ENCODE results near the gene DAD1. TPM values are rescaled to one million over a fixed set of nuclear protein-coding genes. Genes with fewer than 3 reads are reported as not detected.

Gene DAD1
- total RNA-seq, 1 experiment from 2014 or later = 162 TPM

DNA sequence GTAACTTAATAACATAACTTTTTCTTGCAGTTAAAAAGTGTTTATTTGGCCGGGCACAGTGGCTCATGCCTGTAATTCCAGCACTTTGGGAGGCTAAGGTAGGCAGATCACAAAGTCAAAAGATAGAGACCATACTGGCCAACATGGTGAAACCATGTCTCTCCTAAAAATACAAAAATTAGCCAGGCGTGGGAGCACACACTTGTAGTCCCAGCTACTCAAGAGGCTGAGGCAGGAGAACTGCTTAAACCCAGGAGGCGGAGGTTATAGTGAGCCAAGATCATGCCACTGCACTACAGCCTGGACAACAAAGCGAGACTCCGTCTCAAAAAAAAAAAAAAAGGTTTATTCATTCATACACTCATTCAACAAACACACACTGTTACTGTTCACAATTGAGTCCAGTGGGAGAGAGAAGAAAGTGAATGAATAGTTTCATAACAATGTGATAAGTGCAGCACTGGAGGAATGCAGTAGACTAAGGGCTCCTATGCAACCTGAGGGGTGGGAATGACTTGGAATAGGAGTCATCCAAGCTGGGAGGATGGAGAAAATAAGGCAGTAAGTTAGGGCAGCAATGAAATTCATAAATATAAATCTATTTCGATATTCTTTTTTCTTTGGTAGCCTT is 19.8 kb downstream of the DAD1 start:
- Histone ChIP-seq H3K9me2 (ENCODE audit: insufficient read depth) (no peaks in the 10 kb centered on the region), H3K4me3 (replicated peaks in 1 of 2; ENCODE audit: low read depth in 1 of 2, low read length in 2 of 2) (no peak overlapping the region), H3K4me1 (ENCODE audit: control insufficient read depth in 1 of 2, insufficient read depth in 2 of 2, low read length in 2 of 2) (peaks cover 6 to 24% of the 10 kb centered on the region in 2 experiments; a peak in 2 of 4 replicates), H3K27me3 (ENCODE audit: insufficient read depth, low read length) (no peaks in the 10 kb centered on the region), H3K36me3 (ENCODE audit: control insufficient read depth in 1 of 2, insufficient read depth in 2 of 2, low read length in 2 of 2) (peaks cover 43% of the 10 kb centered on the region in 2 experiments), H3K9me3 (ENCODE audit: control insufficient read depth in 1 of 2, insufficient read depth in 1 of 2, low read depth in 1 of 2, low read length in 2 of 2) (no peaks in the 10 kb centered on the region), H3K9ac (ENCODE audit: low read length) (no peak overlapping the region), H3K79me2 (ENCODE audit: insufficient read depth, low read length) (peaks cover 44% of the 10 kb centered on the region), H3K27ac (ENCODE audit: low read depth, low read length) (no peak overlapping the region), H4K20me1 (ENCODE audit: insufficient read depth) (no peaks in the 10 kb centered on the region), H2AFZ (ENCODE audit: low read depth, low read length, poor library complexity, severe bottlenecking) (no peak overlapping the region), H3K4me2 (ENCODE audit: low read length) (no peak overlapping the region)
- no peak for TF ChIP-seq ATF3 (IDR thresholded peaks at IDR 0.05)
- no peak for TF ChIP-seq POLR2AphosphoS5 (IDR thresholded peaks at IDR 0.05; ENCODE audit: low read depth, low read length)
- TF ChIP-seq YY1 (IDR thresholded peaks at IDR 0.05; ENCODE audit: extremely low read depth, insufficient replicate concordance, low read depth, low read length) = no peak
- no peak for TF ChIP-seq EGR1 (IDR thresholded peaks at IDR 0.05; ENCODE audit: low read depth)
- TF ChIP-seq CEBPB (IDR thresholded peaks at IDR 0.05; ENCODE audit: low read depth) = no peak
- no peak for TF ChIP-seq EZH2phosphoT487 (IDR thresholded peaks at IDR 0.05; ENCODE audit: borderline replicate concordance)
- TF ChIP-seq SIN3A (IDR thresholded peaks at IDR 0.05; ENCODE audit: low read depth) = no peak
- TF ChIP-seq, protein P1, sequence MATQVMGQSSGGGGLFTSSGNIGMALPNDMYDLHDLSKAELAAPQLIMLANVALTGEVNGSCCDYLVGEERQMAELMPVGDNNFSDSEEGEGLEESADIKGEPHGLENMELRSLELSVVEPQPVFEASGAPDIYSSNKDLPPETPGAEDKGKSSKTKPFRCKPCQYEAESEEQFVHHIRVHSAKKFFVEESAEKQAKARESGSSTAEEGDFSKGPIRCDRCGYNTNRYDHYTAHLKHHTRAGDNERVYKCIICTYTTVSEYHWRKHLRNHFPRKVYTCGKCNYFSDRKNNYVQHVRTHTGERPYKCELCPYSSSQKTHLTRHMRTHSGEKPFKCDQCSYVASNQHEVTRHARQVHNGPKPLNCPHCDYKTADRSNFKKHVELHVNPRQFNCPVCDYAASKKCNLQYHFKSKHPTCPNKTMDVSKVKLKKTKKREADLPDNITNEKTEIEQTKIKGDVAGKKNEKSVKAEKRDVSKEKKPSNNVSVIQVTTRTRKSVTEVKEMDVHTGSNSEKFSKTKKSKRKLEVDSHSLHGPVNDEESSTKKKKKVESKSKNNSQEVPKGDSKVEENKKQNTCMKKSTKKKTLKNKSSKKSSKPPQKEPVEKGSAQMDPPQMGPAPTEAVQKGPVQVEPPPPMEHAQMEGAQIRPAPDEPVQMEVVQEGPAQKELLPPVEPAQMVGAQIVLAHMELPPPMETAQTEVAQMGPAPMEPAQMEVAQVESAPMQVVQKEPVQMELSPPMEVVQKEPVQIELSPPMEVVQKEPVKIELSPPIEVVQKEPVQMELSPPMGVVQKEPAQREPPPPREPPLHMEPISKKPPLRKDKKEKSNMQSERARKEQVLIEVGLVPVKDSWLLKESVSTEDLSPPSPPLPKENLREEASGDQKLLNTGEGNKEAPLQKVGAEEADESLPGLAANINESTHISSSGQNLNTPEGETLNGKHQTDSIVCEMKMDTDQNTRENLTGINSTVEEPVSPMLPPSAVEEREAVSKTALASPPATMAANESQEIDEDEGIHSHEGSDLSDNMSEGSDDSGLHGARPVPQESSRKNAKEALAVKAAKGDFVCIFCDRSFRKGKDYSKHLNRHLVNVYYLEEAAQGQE (IDR thresholded peaks at IDR 0.05; ENCODE audit: low read depth) = no peak
- no peak for TF ChIP-seq JUND (IDR thresholded peaks at IDR 0.05)
- no peak for TF ChIP-seq ZFX (IDR thresholded peaks at IDR 0.05)
- no peak for TF ChIP-seq RAD21 (IDR thresholded peaks at IDR 0.05; ENCODE audit: low read depth)
- no peak for TF ChIP-seq SP1 (IDR thresholded peaks at IDR 0.05; ENCODE audit: low read depth)
- no peak for TF ChIP-seq EZH2 (IDR thresholded peaks at IDR 0.05)
- no peak for TF ChIP-seq POLR2A (IDR thresholded peaks at IDR 0.05; ENCODE audit: borderline replicate concordance, extremely low read depth, insufficient read depth, insufficient read length)
- ATAC-seq (no peak), DNase-seq (ENCODE audit: low read depth, low spot score) (no peak)
- CTCF ChIA-PET = interaction anchor here (1.0 to 4.8 kb wide), 10 partner anchors 8 to 302 kb away, joined by 3 to 93 read pairs (median 13); partner anchors contain the start of genes ABHD4, DAD1 and LRP10
- intact Hi-C loops (cut with micrococcal nuclease) = no loop called here
- RAD21 ChIA-PET (ENCODE audit: low non-redundant PET in 1 of 2, low total read pairs in 2 of 2, uncharacterized antibody in 2 of 2, unreplicated experiment in 2 of 2) = no interaction called here
- BruUV-seq (replicated peaks) = no TSS peak
- POLR2A ChIA-PET = interaction anchor here (1.7 kb wide), 1 partner anchor 20 kb away, joined by 7 read pairs; the partner anchor contains the start of gene DAD1
